Measurements from ENCODE around the gene PDE4C. TPM values are rescaled to one million over a fixed set of nuclear protein-coding genes. Genes with fewer than 3 reads are reported as not detected.
A peak's percentile ranks its signal among the peaks of the same experiment; 100 is the strongest.

The PDE4C gene
- total RNA-seq, 1 donor from 2014 or later = 0.13 TPM

GRCh38 chr19:18254546-18255503, 28.6 kb upstream of the PDE4C start:
- no peak for DNase-seq (ENCODE audit: low read depth in 2 of 2)

- DNase-seq (ENCODE audit: low read depth in 2 of 2) = no peak
These were observed 27.5 kb upstream of the PDE4C start for GRCh38 chr19:18253716-18254115.

GRCh38 chr19:18253130-18253529, 26.9 kb upstream of the PDE4C start:
- DNase-seq (ENCODE audit: low read depth in 2 of 2) = no peak

GRCh38 chr19:18252370-18252717, 26.1 kb upstream of the PDE4C start:
- no peak for DNase-seq (ENCODE audit: low read depth in 2 of 2)

GRCh38 chr19:18251587-18252369, 25.5 kb upstream of the PDE4C start:
- DNase-seq (ENCODE audit: low read depth in 2 of 2) = peak; percentile 39 to 70

GRCh38 chr19:18249834-18250233, 23.6 kb upstream of the PDE4C start:
- DNase-seq (ENCODE audit: low read depth in 2 of 2) = no peak

- no peak for DNase-seq (ENCODE audit: low read depth in 2 of 2)
These were observed 19.1 kb upstream of the PDE4C start for GRCh38 chr19:18245297-18245696.

GRCh38 chr19:18239303-18239702, 13.1 kb upstream of the PDE4C start:
- DNase-seq (ENCODE audit: low read depth in 2 of 2) = no peak

- no peak for DNase-seq (ENCODE audit: low read depth in 2 of 2)
These were observed 8.0 kb upstream of the PDE4C start for GRCh38 chr19:18234194-18234593.

GRCh38 chr19:18233224-18233825, 7.1 kb upstream of the PDE4C start:
- peak in 1 of 2 donors; percentile 59 for DNase-seq (ENCODE audit: low read depth in 2 of 2)

- peak in 1 of 2 donors; percentile 12 for DNase-seq (ENCODE audit: low read depth in 2 of 2)
These were observed 6.4 kb upstream of the PDE4C start for GRCh38 chr19:18232540-18233223.

GRCh38 chr19:18231775-18232174, 5.5 kb upstream of the PDE4C start:
- no peak for DNase-seq (ENCODE audit: low read depth in 2 of 2)

- no peak for DNase-seq (ENCODE audit: low read depth in 2 of 2)
These were observed 4.9 kb upstream of the PDE4C start for GRCh38 chr19:18230941-18231734.

GRCh38 chr19:18229915-18230314, 3.7 kb upstream of the PDE4C start:
- DNase-seq (ENCODE audit: low read depth in 2 of 2) = no peak

GRCh38 chr19:18229474-18229873, 3.2 kb upstream of the PDE4C start:
- no peak for DNase-seq (ENCODE audit: low read depth in 2 of 2)

GRCh38 chr19:18227781-18228271, 1.6 kb upstream of the PDE4C start:
- no peak for DNase-seq (ENCODE audit: low read depth in 2 of 2)

- DNase-seq (ENCODE audit: low read depth in 2 of 2) = no peak
These were observed 930 bp upstream of the PDE4C start for GRCh38 chr19:18226956-18227780.

GRCh38 chr19:18225355-18225701, 910 bp downstream of the PDE4C start:
- no peak for DNase-seq (ENCODE audit: low read depth in 2 of 2)

- DNase-seq (ENCODE audit: low read depth in 2 of 2) = peak; percentile 98
These were observed 1.5 kb downstream of the PDE4C start for GRCh38 chr19:18224525-18225354.

Measured in dermis microvascular lymphatic vessel endothelial cell (primary cell).